PC-9 (cell line): ENCODE measurements around the gene HOXB3. TPM values are rescaled to one million over a fixed set of nuclear protein-coding genes. Genes with fewer than 3 reads are reported as not detected.

Experiments
- BruUV-seq: library from RNA; stranded (reverse); fragments of 400-500 nt; replicated peaks from 2 replicates; lab custom pipeline; 2021; lab: Mats Ljungman, UMichigan
- CTCF ChIA-PET: fragments of 300-600 bp; sonication (Branson Sonifier 250); formaldehyde crosslinking; loops from one replicate; lab custom pipeline; 2022; ENCODE audit warnings: antibody characterized with exemption; lab: Charles Lee
- POLR2A ChIA-PET: fragments of 300-600 bp; sonication (Branson Sonifier 250); formaldehyde crosslinking; loops from one replicate; lab custom pipeline; 2022; ENCODE audit warnings: antibody characterized with exemption; ENCODE audit not compliant: unreplicated experiment; lab: Charles Lee
- DNase-seq, 2 experiments: peaks; one replicate each; pipeline versions ENCODE4 v3.0.0 to v3.0.0-alpha.2; 2015 to 2022; ENCODE audit warnings: mixed read lengths in 1 of 2
- H2AFZ ChIP-seq: fragments of 200-600 bp; sonication (generic); 2 replicates; pipeline ENCODE4 v1.8.1; 2017; ENCODE audit warnings: antibody characterized with exemption
- H3F3A ChIP-seq: fragments of 200-600 bp; sonication (generic); 2 replicates; pipeline ENCODE4 v1.8.1; 2017; ENCODE audit warnings: antibody characterized with exemption, mild to moderate bottlenecking, low read depth; ENCODE audit not compliant: insufficient read depth
- H3K27ac ChIP-seq: fragments of 200-600 bp; sonication (generic); 2 replicates; pipeline ENCODE4 v1.6.1; 2016; ENCODE audit warnings: mixed run types
- H3K27me3 ChIP-seq: fragments of 200-600 bp; sonication (generic); 2 replicates; pipeline ENCODE4 v1.6.1; 2016; ENCODE audit warnings: low read depth, mixed run types; ENCODE audit not compliant: insufficient read depth
- H3K36me3 ChIP-seq: fragments of 200-600 bp; sonication (generic); 2 replicates; pipeline ENCODE4 v1.6.1; 2016; ENCODE audit warnings: low read depth, mixed run types
- H3K4me1 ChIP-seq: fragments of 200-600 bp; sonication (generic); replicated peaks from 2 replicates; pipeline ENCODE4 v1.6.1; 2016; ENCODE audit warnings: mixed run types; ENCODE audit not compliant: insufficient read depth
- H3K4me2 ChIP-seq: fragments of 200-600 bp; sonication (generic); 2 replicates; pipeline ENCODE4 v1.6.1; 2017; ENCODE audit warnings: mixed run types
- H3K4me3 ChIP-seq: fragments of 200-600 bp; sonication (generic); 2 replicates; pipeline ENCODE4 v1.6.1; 2016; ENCODE audit warnings: mixed run types
- H3K79me2 ChIP-seq: fragments of 200-600 bp; sonication (generic); 2 replicates; pipeline ENCODE4 v1.6.1; 2017; ENCODE audit warnings: low read depth, mixed run types
- H3K9me2 ChIP-seq: fragments of 200-600 bp; sonication (generic); 2 replicates; pipeline ENCODE4 v1.8.1; 2017; ENCODE audit warnings: mild to moderate bottlenecking; ENCODE audit not compliant: insufficient read depth
- H3K9me3 ChIP-seq: fragments of 200-600 bp; sonication (generic); 2 replicates; pipeline ENCODE4 v1.8.1; 2016; ENCODE audit warnings: low read depth; ENCODE audit not compliant: insufficient read depth
- H4K20me1 ChIP-seq: fragments of 200-600 bp; sonication (generic); 2 replicates; pipeline ENCODE4 v1.8.1; 2017; ENCODE audit not compliant: insufficient read depth
- CTCF ChIP-seq: fragments of 200-600 bp; sonication (generic); conservative IDR thresholded peaks from 2 replicates; pipeline ENCODE4 v1.6.1; 2017; ENCODE audit warnings: mixed run types, antibody characterized with exemption, mild to moderate bottlenecking, moderate library complexity
- EZH2 ChIP-seq: fragments of 200-600 bp; sonication (generic); IDR thresholded peaks from 2 replicates; pipeline ENCODE4 v1.8.0; 2017; ENCODE audit warnings: antibody characterized with exemption, low read depth
- intact Hi-C: fragments of 100-400 bp; cut with micrococcal nuclease; formaldehyde crosslinking; loops from one replicate; pipeline ENCODE4 v1.10.0; 2022; ENCODE audit not compliant: unreplicated experiment
- total RNA-seq: library from RNA; stranded (reverse); gene quantifications from 2 replicates; pipeline ENCODE4 v1.2.3, GENCODE V29; 2021

Gene HOXB3
- total RNA-seq, 1 experiment from 2014 or later, result 19.1 TPM

DNA sequence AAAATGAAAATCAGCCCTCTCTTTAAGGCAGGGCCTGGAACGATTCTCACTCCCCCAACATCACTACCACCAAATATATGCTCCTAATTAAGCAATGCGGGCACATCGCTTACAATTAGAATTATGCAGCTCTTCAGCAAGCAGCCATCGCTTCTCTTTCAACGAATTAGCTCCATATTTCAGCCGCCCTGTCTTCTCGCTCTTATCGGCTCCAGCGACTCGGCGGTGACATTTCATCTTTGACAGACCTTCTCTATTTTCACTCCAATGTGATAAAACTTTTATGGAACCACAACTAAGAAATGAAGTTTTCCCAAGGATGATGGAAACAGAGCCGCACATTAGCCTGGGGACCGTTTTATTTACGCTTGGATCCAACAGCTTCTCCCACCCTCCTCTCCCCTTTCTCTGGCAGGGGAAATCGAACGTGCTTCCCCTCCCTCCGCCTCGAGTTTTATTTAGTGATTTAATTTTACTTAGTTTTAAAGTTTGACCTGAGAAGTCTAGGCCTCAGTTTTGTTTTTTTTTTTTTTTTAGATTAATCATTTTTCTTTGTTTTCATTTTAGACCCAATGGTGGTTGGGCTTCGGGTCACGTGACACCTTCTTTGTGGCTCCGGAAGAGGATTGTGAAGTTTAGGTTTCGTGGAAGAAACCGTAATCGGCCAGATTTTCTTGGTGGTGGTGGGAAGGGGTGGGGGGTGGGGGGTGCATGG lies 42.1 kb downstream of the HOXB3 start:
- H3F3A ChIP-seq, result peaks cover 7% of the 10 kb centered on the region; the same call in 1 of the 2 replicates
- H3K9me3 ChIP-seq, result no peaks in the 10 kb centered on the region
- no peak for TF ChIP-seq EZH2
- no peak for TF ChIP-seq CTCF
- no peaks in the 10 kb centered on the region for H3K27me3 ChIP-seq
- CTCF ChIA-PET, result interaction anchor here (0.5 to 0.6 kb wide), 2 partner anchors 13 to 88 kb away, joined by 3 to 5 read pairs; no protein-coding TSS in a partner anchor
- H4K20me1 ChIP-seq, result no peaks in the 10 kb centered on the region
- H3K4me2 ChIP-seq, result no peak overlapping the region
- H3K79me2 ChIP-seq, result no peaks in the 10 kb centered on the region
- no peaks in the 10 kb centered on the region for H3K9me2 ChIP-seq
- intact Hi-C loops, result no loop called here
- no peaks in the 10 kb centered on the region for H3K36me3 ChIP-seq
- no peak overlapping the region for H2AFZ ChIP-seq
- no peak overlapping the region for H3K4me3 ChIP-seq
- POLR2A ChIA-PET, result no interaction called here
- no TSS peak for BruUV-seq
- DNase-seq, result no peak
- no peaks in the 10 kb centered on the region for H3K4me1 ChIP-seq
- H3K27ac ChIP-seq, result no peak overlapping the region

- no peaks in the 10 kb centered on the region for H3K9me3 ChIP-seq
- no peaks in the 10 kb centered on the region for H3K79me2 ChIP-seq
- H3K9me2 ChIP-seq, result no peaks in the 10 kb centered on the region
- H3K4me1 ChIP-seq, result no peaks in the 10 kb centered on the region
- TF ChIP-seq CTCF (no peak), EZH2 (no peak)
- no TSS peak for BruUV-seq
- no peaks in the 10 kb centered on the region for H4K20me1 ChIP-seq
- intact Hi-C loops, result no loop called here
- H3K27me3 ChIP-seq, result no peaks in the 10 kb centered on the region
- POLR2A ChIA-PET, result interaction anchor here (0.6 kb wide), 1 partner anchor 267 kb away, joined by 13 read pairs; no protein-coding TSS in a partner anchor
- H3K27ac ChIP-seq, result no peak overlapping the region
- no peak for DNase-seq
- H3K36me3 ChIP-seq, result no peaks in the 10 kb centered on the region
- no peak overlapping the region for H3K4me2 ChIP-seq
- CTCF ChIA-PET, result interaction anchor here (0.5 to 0.6 kb wide), 2 partner anchors 14 to 89 kb away, joined by 3 to 5 read pairs; no protein-coding TSS in a partner anchor
- no peak overlapping the region for H3K4me3 ChIP-seq
- peaks cover 7% of the 10 kb centered on the region; the same call in 1 of the 2 replicates for H3F3A ChIP-seq
- no peak overlapping the region for H2AFZ ChIP-seq
These were observed 42.9 kb downstream of the HOXB3 start for GRCh38 chr17:48546924-48547807.

GRCh38 chr17:48546137-48546923 lies 43.7 kb downstream of the HOXB3 start:
- TF ChIP-seq CTCF (no peak), EZH2 (no peak)
- no peaks in the 10 kb centered on the region for H3K9me2 ChIP-seq
- H3F3A ChIP-seq, result peaks cover 7% of the 10 kb centered on the region; the same call in 1 of the 2 replicates
- no peaks in the 10 kb centered on the region for H3K4me1 ChIP-seq
- H3K9me3 ChIP-seq, result no peaks in the 10 kb centered on the region
- ChIA-PET POLR2A (interaction anchor here (0.6 to 0.7 kb wide), 2 partner anchors 63 to 266 kb away, joined by 3 to 13 read pairs; no protein-coding TSS in a partner anchor), CTCF (no interaction called here)
- H3K79me2 ChIP-seq, result no peaks in the 10 kb centered on the region
- no peaks in the 10 kb centered on the region for H3K36me3 ChIP-seq
- BruUV-seq, result no TSS peak
- no peak overlapping the region for H3K27ac ChIP-seq
- no peak for DNase-seq
- H3K4me3 ChIP-seq, result no peak overlapping the region
- H3K4me2 ChIP-seq, result no peak overlapping the region
- H2AFZ ChIP-seq, result no peak overlapping the region
- intact Hi-C loops, result no loop called here
- H4K20me1 ChIP-seq, result no peaks in the 10 kb centered on the region
- no peaks in the 10 kb centered on the region for H3K27me3 ChIP-seq
